GM23338 (cell line): Measurements from ENCODE around the gene NDE1. TPM values are rescaled to one million over a fixed set of nuclear protein-coding genes. Genes with fewer than 3 reads are reported as not detected.

Experiments used
- ATAC-seq: fragments of 200-7000 bp; cut with Tn5 transposase; 3 replicates; pipeline ENCODE4 v1.9.1; 2020
- DNase-seq: peaks from one replicate; pipeline ENCODE4 v3.0.0-alpha.2; 2015; ENCODE audit warnings: low spot score
- H2AFZ ChIP-seq: fragments of 200-600 bp; sonication (generic); 2 replicates; pipeline ENCODE4 v1.8.0; 2016; ENCODE audit warnings: antibody characterized with exemption, mild to moderate bottlenecking, moderate library complexity
- H3F3A ChIP-seq: fragments of 200-600 bp; sonication (generic); replicated peaks from 2 replicates; pipeline ENCODE4 v1.8.0; 2017; ENCODE audit warnings: antibody characterized with exemption, mixed run types, low read depth
- H3K27ac ChIP-seq: fragments of 200-600 bp; sonication (generic); 2 replicates; pipeline ENCODE4 v1.6.1; 2016; ENCODE audit warnings: low read depth
- H3K27me3 ChIP-seq: fragments of 200-600 bp; sonication (generic); 2 replicates; pipeline ENCODE4 v1.8.0; 2016; ENCODE audit warnings: mild to moderate bottlenecking, mixed run types, moderate library complexity; ENCODE audit not compliant: insufficient read depth
- H3K36me3 ChIP-seq: fragments of 200-600 bp; sonication (generic); 2 replicates; pipeline ENCODE4 v1.8.0; 2016; ENCODE audit warnings: mild to moderate bottlenecking; ENCODE audit not compliant: insufficient read depth
- H3K4me1 ChIP-seq: fragments of 200-600 bp; sonication (generic); 2 replicates; pipeline ENCODE4 v1.8.0; 2016; ENCODE audit warnings: mild to moderate bottlenecking, moderate library complexity; ENCODE audit not compliant: insufficient read depth
- H3K4me2 ChIP-seq: fragments of 200-600 bp; sonication (generic); 2 replicates; pipeline ENCODE4 v1.7.1; 2017; ENCODE audit warnings: mixed run types
- H3K4me3 ChIP-seq: fragments of 200-600 bp; sonication (generic); 2 replicates; pipeline ENCODE4 v1.6.1; 2016; ENCODE audit warnings: mixed run types
- H3K79me2 ChIP-seq: fragments of 200-600 bp; sonication (generic); replicated peaks from 2 replicates; pipeline ENCODE4 v1.8.0; 2017; ENCODE audit warnings: mild to moderate bottlenecking; ENCODE audit not compliant: insufficient read depth
- H3K9me2 ChIP-seq: fragments of 200-600 bp; sonication (generic); 2 replicates; pipeline ENCODE4 v1.8.0; 2017; ENCODE audit not compliant: insufficient read depth
- H4K20me1 ChIP-seq: fragments of 200-600 bp; sonication (generic); replicated peaks from 2 replicates; pipeline ENCODE4 v1.8.0; 2017; ENCODE audit warnings: mild to moderate bottlenecking; ENCODE audit not compliant: insufficient read depth
- H3K27ac Mint-ChIP-seq: 2 replicates; pipeline ENCODE4 v1.8.0; 2020; ENCODE audit warnings: inconsistent platforms, mild to moderate bottlenecking, moderate library complexity, mixed read lengths
- H3K27me3 Mint-ChIP-seq: 3 replicates; pipeline ENCODE4 v1.8.0; 2022; ENCODE audit warnings: low read depth, mild to moderate bottlenecking, moderate library complexity, mixed read lengths, inconsistent platforms; ENCODE audit not compliant: insufficient read depth, poor library complexity
- H3K36me3 Mint-ChIP-seq: 3 replicates; pipeline ENCODE4 v1.8.0; 2021; ENCODE audit warnings: low read depth, mild to moderate bottlenecking, inconsistent platforms, moderate library complexity, mixed read lengths
- H3K4me1 Mint-ChIP-seq: 3 replicates; pipeline ENCODE4 v1.8.0; 2020; ENCODE audit warnings: mild to moderate bottlenecking, inconsistent platforms, mixed read lengths
- H3K4me3 Mint-ChIP-seq: 3 replicates; pipeline ENCODE4 v1.8.0; 2021; ENCODE audit warnings: moderate library complexity, mild to moderate bottlenecking, inconsistent platforms, mixed read lengths
- H3K9me3 Mint-ChIP-seq: 3 replicates; pipeline ENCODE4 v1.8.0; 2020; ENCODE audit warnings: moderate library complexity, mild to moderate bottlenecking, inconsistent platforms, mixed read lengths
- EZH2 ChIP-seq: fragments of 200-600 bp; sonication (generic); IDR thresholded peaks from one replicate; pipeline ENCODE4 v1.8.0; 2017; ENCODE audit warnings: antibody characterized with exemption, mild to moderate bottlenecking, low read depth; ENCODE audit not compliant: unreplicated experiment
- EZH2phosphoT487 ChIP-seq: fragments of 200-600 bp; sonication (generic); IDR thresholded peaks from one replicate; pipeline ENCODE4 v1.8.1; 2018; ENCODE audit warnings: antibody characterized with exemption; ENCODE audit not compliant: unreplicated experiment
- NANOG ChIP-seq: IDR thresholded peaks from 2 replicates; pipeline ENCODE4 v1.6.1; 2016; ENCODE audit warnings: antibody characterized with exemption, borderline replicate concordance
- STAT1 ChIP-seq: IDR thresholded peaks from one replicate; pipeline ENCODE4 v1.6.1; 2016; ENCODE audit warnings: antibody characterized with exemption; ENCODE audit not compliant: unreplicated experiment
- polyA plus RNA-seq: library from polyadenylated mRNA; unstranded; fragments of >200 nt; fragmentation: Nextera tagmentation; extraction: Ambion mirVana; gene quantifications from 2 replicates; pipeline ENCODE4 v1.2.1, GENCODE V29; 2016
- total RNA-seq: library from RNA; depleted of rRNA; stranded (reverse); fragments of >200 nt; shearing (Covaris generic); gene quantifications from 2 replicates; pipeline ENCODE4 v1.2.3, GENCODE V29; 2014
- TF ChIP-seq, protein P1 (sequence below): IDR thresholded peaks from 2 replicates; pipeline ENCODE4 v1.6.1; 2016; ENCODE audit warnings: antibody characterized with exemption
- TF ChIP-seq, protein P2 (sequence below): fragments of 250-450 bp; sonication (Bioruptor Pico); IDR thresholded peaks from 2 replicates; pipeline ENCODE4 v1.5.0; 2020; ENCODE audit warnings: mild to moderate bottlenecking, moderate library complexity

Gene NDE1
- total and polyA plus RNA-seq, 2 experiments from 2014 or later, result 13.0 to 22.9 TPM

DNA sequence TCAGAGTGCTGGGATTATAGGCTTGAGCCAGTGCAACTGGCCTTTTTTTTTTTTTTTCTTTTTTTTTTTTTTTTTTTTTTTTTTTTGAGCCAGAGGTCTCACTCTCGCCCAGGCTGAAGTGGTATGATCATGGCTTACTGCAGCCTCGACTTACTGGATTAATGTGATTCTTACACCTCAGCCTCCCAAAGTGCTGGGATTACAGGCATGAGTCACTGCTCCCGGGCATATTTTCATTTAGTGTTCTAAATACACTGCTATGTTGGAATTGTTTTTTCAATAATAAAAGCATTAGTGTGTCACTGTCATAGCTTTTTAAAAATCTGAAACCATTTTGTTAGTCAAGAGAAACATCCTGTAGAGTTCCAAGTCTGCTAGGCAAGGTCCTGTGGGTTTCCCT lies 40.3 kb downstream of the NDE1 start:
- Histone ChIP-seq H3K79me2 (no peaks in the 10 kb centered on the region), H3K9me2 (no peaks in the 10 kb centered on the region), H3F3A (no peaks in the 10 kb centered on the region), H3K27ac (no peak overlapping the region), H3K4me1 (no peaks in the 10 kb centered on the region), H3K36me3 (peaks cover 3% of the 10 kb centered on the region; the same call in 1 of the 2 replicates), H3K4me2 (no peak overlapping the region), H2AFZ (no peak overlapping the region), H3K4me3 (no peak overlapping the region), H3K27me3 (no peaks in the 10 kb centered on the region), H4K20me1 (0 out of 2 replicates have a peak, but pooled peaks cover 3% of the 10 kb centered on the region)
- DNase-seq (no peak), ATAC-seq (no peak)
- H3K4me3 Mint-ChIP-seq, result no peak overlapping the region
- H3K27me3 Mint-ChIP-seq, result no peaks in the 10 kb centered on the region
- no peaks in the 10 kb centered on the region for H3K4me1 Mint-ChIP-seq
- H3K36me3 Mint-ChIP-seq, result peaks cover 48% of the 10 kb centered on the region
- H3K9me3 Mint-ChIP-seq, result no peaks in the 10 kb centered on the region
- H3K27ac Mint-ChIP-seq, result no peak overlapping the region
- no peak for TF ChIP-seq STAT1
- no peak for TF ChIP-seq NANOG
- no peak for TF ChIP-seq EZH2
- TF ChIP-seq, protein P1, sequence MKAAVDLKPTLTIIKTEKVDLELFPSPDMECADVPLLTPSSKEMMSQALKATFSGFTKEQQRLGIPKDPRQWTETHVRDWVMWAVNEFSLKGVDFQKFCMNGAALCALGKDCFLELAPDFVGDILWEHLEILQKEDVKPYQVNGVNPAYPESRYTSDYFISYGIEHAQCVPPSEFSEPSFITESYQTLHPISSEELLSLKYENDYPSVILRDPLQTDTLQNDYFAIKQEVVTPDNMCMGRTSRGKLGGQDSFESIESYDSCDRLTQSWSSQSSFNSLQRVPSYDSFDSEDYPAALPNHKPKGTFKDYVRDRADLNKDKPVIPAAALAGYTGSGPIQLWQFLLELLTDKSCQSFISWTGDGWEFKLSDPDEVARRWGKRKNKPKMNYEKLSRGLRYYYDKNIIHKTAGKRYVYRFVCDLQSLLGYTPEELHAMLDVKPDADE, result no peak
- TF ChIP-seq, protein P2, sequence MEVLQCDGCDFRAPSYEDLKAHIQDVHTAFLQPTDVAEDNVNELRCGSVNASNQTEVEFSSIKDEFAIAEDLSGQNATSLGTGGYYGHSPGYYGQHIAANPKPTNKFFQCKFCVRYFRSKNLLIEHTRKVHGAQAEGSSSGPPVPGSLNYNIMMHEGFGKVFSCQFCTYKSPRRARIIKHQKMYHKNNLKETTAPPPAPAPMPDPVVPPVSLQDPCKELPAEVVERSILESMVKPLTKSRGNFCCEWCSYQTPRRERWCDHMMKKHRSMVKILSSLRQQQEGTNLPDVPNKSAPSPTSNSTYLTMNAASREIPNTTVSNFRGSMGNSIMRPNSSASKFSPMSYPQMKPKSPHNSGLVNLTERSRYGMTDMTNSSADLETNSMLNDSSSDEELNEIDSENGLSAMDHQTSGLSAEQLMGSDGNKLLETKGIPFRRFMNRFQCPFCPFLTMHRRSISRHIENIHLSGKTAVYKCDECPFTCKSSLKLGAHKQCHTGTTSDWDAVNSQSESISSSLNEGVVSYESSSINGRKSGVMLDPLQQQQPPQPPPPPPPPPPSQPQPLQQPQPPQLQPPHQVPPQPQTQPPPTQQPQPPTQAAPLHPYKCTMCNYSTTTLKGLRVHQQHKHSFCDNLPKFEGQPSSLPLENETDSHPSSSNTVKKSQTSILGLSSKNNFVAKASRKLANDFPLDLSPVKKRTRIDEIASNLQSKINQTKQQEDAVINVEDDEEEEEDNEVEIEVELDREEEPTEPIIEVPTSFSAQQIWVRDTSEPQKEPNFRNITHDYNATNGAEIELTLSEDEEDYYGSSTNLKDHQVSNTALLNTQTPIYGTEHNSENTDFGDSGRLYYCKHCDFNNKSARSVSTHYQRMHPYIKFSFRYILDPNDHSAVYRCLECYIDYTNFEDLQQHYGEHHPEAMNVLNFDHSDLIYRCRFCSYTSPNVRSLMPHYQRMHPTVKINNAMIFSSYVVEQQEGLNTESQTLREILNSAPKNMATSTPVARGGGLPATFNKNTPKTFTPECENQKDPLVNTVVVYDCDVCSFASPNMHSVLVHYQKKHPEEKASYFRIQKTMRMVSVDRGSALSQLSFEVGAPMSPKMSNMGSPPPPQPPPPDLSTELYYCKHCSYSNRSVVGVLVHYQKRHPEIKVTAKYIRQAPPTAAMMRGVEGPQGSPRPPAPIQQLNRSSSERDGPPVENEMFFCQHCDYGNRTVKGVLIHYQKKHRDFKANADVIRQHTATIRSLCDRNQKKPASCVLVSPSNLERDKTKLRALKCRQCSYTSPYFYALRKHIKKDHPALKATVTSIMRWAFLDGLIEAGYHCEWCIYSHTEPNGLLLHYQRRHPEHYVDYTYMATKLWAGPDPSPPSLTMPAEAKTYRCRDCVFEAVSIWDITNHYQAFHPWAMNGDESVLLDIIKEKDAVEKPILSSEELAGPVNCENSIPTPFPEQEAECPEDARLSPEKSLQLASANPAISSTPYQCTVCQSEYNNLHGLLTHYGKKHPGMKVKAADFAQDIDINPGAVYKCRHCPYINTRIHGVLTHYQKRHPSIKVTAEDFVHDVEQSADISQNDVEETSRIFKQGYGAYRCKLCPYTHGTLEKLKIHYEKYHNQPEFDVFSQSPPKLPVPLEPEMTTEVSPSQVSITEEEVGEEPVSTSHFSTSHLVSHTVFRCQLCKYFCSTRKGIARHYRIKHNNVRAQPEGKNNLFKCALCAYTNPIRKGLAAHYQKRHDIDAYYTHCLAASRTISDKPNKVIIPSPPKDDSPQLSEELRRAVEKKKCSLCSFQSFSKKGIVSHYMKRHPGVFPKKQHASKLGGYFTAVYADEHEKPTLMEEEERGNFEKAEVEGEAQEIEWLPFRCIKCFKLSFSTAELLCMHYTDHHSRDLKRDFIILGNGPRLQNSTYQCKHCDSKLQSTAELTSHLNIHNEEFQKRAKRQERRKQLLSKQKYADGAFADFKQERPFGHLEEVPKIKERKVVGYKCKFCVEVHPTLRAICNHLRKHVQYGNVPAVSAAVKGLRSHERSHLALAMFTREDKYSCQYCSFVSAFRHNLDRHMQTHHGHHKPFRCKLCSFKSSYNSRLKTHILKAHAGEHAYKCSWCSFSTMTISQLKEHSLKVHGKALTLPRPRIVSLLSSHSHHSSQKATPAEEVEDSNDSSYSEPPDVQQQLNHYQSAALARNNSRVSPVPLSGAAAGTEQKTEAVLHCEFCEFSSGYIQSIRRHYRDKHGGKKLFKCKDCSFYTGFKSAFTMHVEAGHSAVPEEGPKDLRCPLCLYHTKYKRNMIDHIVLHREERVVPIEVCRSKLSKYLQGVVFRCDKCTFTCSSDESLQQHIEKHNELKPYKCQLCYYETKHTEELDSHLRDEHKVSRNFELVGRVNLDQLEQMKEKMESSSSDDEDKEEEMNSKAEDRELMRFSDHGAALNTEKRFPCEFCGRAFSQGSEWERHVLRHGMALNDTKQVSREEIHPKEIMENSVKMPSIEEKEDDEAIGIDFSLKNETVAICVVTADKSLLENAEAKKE, result no peak
- no peak for TF ChIP-seq EZH2phosphoT487
